LNCaP clone FGC (cell line): ENCODE measurements around the gene SRGAP1.

ENCODE experiments used
- DNase-seq: peaks from one replicate; pipeline ENCODE4 v3.0.0-alpha.2; 2011; ENCODE audit warnings: low read depth
- H3K4me3 ChIP-seq: 2 replicates; pipeline ENCODE4 v1.5.1; 2011; ENCODE audit warnings: mild to moderate bottlenecking, low read depth, low read length, control low read depth
- TF ChIP-seq, protein P1 (sequence below): IDR thresholded peaks from 2 replicates; pipeline ENCODE4 v1.5.1; 2012; ENCODE audit warnings: mild to moderate bottlenecking; ENCODE audit not compliant: control insufficient read depth, insufficient read depth; ENCODE audit errors: extremely low read depth

Gene SRGAP1

DNA sequence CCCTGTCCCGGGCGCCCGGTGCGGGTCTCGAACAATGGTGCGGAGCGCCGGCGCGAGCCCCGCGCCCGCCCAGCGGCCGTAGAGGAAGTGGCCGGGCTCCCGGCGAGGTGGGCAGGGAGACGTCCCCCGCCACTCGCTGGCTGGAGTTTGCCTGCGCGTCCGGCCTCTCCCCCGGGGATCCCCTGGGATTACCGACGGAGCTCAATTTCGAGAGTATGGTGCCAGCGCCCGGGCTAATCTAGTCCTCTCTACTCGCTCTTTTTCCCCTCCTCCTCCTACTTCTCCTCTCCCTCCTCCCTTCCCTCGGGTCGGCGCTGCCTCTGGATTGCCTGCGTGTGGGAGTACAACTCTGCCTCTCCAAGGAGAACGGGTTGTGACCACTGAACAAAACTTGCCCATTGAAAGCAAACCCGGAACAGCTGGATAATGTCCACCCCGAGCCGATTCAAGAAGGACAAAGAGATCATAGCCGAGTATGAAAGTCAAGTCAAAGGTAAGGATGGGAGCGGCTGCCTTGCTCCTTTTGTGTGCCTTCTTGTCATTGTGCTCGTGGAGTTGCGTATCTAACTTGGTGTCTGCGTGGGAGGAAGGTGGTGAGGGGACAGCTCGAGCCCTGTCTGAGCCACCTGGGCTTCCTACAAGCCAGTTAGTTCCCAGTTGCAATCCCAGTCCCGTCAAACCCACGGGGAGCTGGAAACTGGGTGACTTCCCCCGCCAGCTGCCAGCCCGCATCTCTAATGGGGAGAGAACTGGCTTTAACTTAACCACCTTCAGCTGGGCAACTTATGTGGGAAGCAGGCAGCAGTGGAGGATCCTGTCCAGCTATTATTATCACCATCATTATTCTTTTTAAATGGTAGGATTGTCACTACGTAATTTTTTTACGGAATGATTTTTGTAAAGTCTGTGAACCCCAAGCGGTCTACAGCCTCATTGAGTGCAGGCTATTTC is at the start of gene SRGAP1:
Gene SRGAP1, plus strand, starts transcription at position 310 of the 951 bp plus-strand sequence. Its CDS starts 117 bp downstream, at position 427.
- peak within 1 kb of the TSS; percentile 80 for H3K4me3 ChIP-seq
- TF ChIP-seq, protein P1, sequence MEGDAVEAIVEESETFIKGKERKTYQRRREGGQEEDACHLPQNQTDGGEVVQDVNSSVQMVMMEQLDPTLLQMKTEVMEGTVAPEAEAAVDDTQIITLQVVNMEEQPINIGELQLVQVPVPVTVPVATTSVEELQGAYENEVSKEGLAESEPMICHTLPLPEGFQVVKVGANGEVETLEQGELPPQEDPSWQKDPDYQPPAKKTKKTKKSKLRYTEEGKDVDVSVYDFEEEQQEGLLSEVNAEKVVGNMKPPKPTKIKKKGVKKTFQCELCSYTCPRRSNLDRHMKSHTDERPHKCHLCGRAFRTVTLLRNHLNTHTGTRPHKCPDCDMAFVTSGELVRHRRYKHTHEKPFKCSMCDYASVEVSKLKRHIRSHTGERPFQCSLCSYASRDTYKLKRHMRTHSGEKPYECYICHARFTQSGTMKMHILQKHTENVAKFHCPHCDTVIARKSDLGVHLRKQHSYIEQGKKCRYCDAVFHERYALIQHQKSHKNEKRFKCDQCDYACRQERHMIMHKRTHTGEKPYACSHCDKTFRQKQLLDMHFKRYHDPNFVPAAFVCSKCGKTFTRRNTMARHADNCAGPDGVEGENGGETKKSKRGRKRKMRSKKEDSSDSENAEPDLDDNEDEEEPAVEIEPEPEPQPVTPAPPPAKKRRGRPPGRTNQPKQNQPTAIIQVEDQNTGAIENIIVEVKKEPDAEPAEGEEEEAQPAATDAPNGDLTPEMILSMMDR = peak; percentile 24
- no peak for DNase-seq

DNA sequence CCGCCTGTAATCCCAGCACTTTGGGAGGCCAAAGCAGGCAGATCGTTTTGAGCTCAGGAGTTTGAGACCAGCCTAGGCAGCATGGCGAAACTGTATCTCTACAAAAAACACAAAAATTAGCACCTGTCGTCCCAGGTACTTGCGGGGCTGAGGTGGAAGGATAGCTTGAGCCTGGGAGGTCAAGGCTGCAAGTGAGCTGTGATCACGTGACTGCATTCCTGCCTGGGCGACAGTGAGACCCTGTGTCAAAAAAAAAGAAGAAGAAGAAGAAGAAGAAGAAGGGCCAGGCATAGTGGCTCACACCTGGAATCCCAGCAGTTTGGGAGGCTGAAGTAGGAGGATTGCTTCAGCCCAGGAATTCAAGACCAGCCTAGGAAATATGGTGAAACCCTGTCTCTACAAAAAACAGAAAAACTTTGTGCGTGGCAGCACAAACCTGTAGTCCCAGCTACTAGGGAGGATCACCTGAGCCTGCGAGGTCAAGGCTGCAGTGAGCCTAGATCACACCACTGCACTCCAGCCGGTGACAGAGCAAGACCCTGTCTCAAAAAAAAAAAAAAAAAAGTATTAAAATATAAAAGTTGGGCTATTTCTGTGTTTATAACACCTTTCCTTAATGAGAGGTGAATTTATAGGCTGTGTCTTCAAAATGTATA is 49.3 kb upstream of the SRGAP1 start:
- H3K4me3 ChIP-seq = no peak overlapping the region
- DNase-seq = no peak
- TF ChIP-seq, protein P1 = no peak

DNA sequence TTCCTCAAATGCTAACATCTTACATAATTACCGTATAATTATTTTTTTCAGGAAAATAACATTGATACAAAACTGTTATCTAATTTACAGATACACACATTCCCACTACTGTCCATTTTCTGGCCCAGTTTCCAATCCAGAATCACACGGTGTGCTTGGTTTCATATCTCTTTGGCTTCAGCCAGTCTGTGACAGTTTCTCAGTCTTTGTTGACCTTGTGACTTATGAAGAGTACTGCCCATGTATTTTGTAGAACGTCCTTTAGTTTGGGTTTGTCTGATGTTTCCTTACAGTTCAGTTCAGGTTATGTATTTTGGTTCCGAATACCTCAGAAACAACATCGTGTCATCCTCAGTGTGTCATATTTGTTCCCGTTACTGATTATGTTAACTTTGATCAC is 48.6 kb upstream of the SRGAP1 start:
- no peak overlapping the region for H3K4me3 ChIP-seq
- no peak for DNase-seq
- TF ChIP-seq, protein P1 = no peak

DNA sequence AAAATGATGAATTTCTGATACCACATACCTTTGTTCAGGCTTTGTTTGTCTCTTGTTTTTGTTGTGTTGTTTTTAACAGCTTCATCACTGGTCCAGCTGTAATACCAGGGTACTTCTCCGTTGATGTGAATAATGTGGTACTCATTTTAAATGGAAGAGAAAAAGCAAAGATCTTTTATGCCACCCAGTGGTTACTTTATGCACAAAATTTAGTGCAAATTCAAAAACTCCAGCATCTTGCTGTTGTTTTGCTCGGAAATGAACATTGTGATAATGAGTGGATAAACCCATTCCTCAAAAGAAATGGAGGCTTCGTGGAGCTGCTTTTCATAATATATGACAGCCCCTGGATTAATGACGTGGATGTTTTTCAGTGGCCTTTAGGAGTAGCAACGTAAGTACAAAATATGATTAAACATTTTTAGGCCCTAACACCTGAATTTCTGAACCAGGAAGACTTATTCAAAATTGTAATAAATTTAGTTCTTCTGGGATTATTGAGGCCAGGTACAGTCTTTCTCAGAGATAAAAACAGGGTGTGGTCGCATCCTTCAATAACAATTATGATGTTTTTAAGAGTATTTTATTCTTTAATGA is 42.4 kb upstream of the SRGAP1 start:
- no peak overlapping the region for H3K4me3 ChIP-seq
- TF ChIP-seq, protein P1 = peak; percentile 59
- DNase-seq = no peak

DNA sequence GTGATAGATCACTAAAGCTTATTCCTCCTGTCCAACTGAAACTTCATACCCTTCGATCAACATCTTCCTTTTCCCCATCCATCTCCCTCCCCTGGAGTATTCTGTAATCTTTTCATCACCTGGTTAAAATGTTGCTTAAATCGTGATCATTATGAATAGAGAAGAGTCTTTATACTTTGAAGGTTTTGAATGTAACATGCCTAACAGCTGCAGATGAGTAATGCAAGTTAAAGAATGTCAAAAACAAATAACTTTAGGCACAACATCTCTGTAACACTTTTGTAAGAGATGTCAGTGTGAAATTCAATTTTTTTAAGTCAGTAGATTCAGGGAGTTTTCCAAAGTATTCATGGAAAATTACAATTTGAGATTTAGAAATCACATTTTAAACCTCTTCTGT is 39.8 kb upstream of the SRGAP1 start:
- no peak for DNase-seq
- TF ChIP-seq, protein P1 = no peak
- no peak overlapping the region for H3K4me3 ChIP-seq

DNA sequence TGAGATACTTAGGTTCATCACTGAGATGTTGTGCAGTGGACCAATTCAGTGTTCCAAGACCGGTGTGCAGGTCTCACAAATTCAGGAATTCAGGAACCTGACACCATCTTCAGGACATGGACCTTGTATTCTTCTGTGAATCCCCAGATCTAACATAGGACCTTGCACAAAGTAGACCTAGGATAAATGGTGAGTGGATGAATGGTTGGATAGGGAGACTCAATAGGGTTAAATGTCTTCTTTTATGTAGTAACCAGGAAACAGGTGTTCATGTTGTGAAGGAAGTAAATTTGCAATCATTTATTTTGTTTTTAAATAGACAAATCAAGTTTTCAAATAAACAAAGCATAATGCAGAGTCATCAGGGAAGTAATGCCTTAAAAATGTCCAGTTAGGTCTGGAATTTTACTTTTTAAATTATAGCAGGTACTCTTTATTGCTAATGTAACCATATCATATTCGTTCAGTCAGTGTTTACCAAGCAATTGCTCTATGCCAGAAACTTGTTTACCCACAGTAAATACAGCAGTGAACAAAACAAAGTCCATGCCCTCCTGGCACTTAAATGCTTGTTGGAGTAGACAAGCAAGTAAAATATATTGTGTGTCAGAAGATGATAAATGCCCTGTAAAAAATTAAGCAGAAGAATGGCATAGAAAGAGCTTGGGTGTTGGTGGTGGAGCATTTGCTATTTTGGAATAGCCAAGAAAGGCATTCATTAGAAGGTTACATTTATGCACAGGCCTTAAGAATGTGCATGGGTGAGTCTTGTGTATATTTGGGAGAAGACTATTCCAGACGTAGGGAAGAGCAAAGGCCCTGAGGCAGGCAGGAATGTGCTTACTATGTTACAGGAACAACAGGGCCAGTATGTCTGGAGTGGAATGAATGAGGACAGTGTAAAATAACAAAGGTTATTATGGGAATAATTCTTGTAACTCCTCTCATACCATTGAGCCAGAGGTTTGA is 38.5 kb upstream of the SRGAP1 start:
- TF ChIP-seq, protein P1 = no peak
- H3K4me3 ChIP-seq = peak overlapping the region; percentile 15; the same call in 1 of the 2 replicates
- peak; percentile 98 for DNase-seq
